Activated naive CD4-positive, alpha-beta T cell treated with anti-CD3 and anti-CD28 coated beads, Interleukin-2, amount 50 U/mL, for 16 hours (primary cell): Measurements from ENCODE around the gene LRFN2.

Experiments used
- DNase-seq: peaks from one replicate; pipeline ENCODE4 v3.0.0-alpha.2; 2020

LRFN2 gene

DNA sequence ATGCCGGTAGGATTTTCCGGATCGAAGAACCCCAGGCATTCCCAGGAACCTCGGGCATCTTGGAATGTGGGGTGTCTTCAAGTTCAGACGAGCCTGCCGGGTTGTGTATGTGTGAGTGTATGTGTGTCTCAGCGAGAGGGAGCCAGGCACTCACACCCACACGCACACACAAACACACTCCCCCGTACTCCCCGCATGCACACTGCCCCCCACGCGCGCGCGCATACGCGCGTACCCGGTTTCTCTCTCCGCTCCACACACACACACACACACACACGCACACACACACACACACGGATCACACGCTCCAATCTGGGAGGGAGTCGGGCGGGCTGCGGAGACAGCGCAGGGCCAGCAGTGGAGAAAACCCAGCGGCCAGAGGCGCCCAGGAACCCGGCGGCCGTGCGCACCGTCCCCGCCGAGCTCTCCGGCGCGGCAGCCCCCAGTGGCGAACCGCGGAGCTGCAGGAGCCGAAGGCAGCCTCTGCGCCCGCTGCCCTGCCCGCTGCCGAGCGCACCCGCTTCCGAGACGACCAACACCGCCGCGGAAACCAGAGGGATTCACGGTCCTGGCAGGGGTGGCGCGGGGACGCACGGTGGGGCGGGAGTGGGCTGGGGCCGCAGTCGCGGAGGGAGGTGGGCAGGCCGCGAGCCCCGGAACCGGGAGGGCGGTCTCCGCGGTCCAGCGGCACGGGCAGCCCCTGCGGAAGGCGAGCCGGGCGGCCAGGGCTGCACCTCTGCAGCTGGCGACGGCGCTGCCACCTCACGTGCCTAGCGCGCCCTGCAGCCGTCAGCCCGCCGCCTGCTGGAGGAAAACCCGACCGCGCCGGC is at the start of gene LRFN2:
Gene LRFN2 (minus strand): TSS at position 125 of the 830 bp plus-strand sequence.
- DNase-seq = peak; percentile 82

GRCh38 chr6:40634429-40634828 is 47.3 kb upstream of the LRFN2 start:
- no peak for DNase-seq

GRCh38 chr6:40631744-40632143 is 44.6 kb upstream of the LRFN2 start:
- DNase-seq = no peak

- no peak for DNase-seq
Measured at GRCh38 chr6:40630488-40630887, 43.3 kb upstream of the LRFN2 start.

DNA sequence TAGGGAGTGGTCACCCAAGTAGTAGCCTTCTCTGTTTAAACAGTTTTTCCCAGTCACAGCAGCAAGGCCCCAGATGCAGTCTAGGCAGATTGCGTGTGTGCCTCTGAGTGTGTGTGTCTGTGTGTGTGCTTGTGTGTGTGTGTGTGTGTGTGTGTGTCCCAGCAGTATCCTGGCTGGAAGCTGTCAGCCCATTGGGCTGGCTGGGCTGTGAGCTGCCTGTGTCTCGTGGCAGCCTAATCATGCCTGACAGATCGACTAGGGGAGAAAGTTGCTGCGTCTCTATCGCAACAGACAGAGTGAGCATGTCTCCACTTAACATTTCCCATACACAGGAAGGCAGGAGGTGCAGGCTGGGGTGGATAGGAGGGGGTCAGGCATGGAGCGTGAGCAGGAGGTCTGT is 42.9 kb upstream of the LRFN2 start:
- no peak for DNase-seq

DNA sequence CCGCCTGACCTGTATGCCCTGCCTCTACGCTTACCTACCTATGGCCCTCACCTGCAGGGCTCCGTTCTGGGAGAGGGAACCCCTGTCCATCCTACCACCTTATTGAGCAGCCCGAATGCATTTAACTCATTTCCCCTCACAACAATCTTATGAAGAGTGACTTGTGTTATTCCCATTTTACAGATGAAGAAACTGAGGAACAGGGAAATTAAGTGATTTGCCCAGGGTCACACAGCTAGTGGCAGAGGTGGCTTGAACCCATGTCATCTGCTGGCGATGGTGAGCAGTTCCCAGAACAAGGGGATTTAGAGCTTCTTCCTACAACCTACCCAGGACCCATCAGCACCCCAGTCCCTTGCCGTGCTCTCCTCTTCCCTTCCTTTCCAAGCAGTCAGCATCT is 42.3 kb upstream of the LRFN2 start:
- DNase-seq = no peak

GRCh38 chr6:40627316-40627715 is 40.2 kb upstream of the LRFN2 start:
- DNase-seq = no peak

DNA sequence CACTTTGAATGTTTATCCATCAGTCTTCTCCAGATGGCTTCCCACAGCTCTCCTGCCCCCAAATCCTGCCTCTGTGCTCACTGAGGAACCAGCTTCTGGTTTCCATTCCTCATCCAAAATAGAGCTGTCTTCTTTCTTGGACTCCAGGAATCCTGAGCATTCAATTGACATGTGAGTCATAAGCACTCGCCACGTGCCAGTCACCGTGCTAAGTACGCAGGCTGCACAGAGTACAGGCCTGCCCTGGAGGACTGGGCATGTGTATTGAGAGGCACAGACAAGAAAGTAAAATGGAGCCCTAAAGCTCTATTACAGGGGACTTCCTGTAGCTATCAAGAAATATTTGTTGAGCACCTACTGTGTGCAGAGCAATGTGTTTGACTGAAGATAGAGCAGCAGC is 39.7 kb upstream of the LRFN2 start:
- DNase-seq = no peak

GRCh38 chr6:40623932-40624331 is 36.8 kb upstream of the LRFN2 start:
- no peak for DNase-seq

DNA sequence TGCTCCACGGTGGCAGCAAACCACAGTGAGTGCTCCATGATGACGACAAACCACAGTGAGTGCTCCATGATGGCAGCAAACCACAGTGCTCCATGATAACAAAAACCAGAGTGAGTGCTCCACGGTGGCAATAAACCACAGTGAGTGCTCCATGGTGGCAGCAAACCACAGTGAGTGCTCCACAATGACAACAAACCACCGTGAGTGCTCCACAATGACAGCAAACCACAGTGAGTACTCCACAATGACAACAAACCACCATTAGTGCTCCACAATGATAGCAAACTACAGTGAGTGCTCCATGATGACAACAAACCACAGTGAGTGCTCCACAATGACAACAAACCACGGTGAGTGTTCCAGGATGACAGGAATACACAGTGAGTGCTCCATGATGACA is 36.0 kb upstream of the LRFN2 start:
- no peak for DNase-seq

- DNase-seq = no peak
Measured at GRCh38 chr6:40620574-40621240, 33.5 kb upstream of the LRFN2 start.

DNA sequence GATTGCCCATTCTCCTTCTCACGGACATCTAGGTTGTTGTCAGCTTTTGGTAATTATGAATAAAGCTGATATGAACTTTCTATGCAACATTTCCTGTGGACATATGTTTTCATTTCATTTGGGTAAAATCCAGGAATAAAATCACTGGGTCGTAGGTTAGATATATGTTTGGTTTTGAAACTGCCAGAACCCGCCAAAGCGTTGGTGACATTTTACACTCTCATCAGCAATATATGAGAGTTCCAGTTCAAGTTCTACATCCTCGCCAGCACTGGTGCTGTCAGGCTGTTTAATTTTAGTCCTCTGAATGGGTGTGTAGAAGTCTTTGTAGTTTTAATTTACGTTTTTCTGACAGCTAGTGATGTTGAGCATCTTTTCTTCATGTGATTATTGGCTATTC is 27.5 kb upstream of the LRFN2 start:
- no peak for DNase-seq

- DNase-seq = no peak
Measured at GRCh38 chr6:40611912-40612311, 24.7 kb upstream of the LRFN2 start.

- no peak for DNase-seq
Measured at GRCh38 chr6:40611434-40611833, 24.3 kb upstream of the LRFN2 start.

DNA sequence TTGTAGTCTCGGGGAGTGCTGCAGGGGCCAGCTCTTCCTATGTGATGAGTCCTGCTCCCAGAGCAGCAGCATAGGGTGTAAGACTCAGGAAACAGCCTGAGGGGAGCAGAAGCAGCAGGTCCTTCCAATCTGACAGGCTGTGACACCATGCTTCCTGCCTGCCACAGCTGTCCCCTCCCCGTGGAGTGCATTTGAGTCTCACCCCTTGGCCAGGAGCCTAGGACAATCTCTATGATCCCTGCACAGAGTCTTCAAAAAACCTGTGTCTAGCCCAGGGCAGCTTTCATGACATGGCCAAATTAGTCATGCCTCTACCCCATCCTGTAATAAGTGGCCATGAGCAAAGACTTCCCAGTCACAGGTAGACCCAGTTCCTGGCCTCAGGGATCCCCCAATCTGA is 23.1 kb upstream of the LRFN2 start:
- no peak for DNase-seq

GRCh38 chr6:40606981-40607380 is 19.8 kb upstream of the LRFN2 start:
- no peak for DNase-seq

- no peak for DNase-seq
Measured at GRCh38 chr6:40606526-40606925, 19.4 kb upstream of the LRFN2 start.

DNA sequence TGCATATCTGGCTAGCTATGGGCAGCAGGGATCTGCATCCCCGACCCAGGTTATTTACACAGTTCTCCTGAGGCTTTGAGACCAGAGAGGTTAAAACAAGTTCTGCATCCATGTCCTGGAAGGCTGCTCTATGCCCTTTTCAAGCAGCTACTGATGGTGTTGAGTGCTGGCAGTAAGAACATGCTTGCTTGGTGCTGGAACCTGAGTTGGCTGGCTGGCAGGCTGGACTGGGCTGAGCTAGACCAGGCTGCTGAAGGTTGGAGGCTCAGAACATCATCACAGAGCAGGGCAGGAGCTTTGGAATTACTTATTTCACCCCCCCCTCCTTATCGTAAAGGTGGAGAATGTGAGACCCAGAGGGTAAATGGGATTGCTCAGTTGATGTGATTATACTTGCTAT is 16.9 kb upstream of the LRFN2 start:
- DNase-seq = no peak

DNA sequence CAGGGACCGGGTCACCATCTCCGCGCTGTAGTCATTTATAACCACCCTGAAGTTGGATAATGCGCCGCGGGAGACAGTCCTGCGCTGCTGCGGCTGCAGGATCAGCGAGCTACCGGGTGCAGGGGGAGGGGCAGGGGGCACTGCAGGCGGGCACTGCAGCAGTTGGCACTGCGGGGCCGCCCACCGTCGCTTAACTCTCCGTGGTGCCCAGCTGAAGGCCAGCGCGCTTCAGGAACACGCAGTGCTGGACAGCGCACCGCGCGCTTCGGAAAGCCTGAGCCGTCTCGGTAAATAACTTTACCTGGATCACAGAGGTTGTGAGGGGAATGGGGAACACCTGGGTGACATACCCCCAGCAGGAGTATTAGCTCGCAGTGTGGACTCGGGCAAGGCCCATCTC is 12.4 kb upstream of the LRFN2 start:
- no peak for DNase-seq

GRCh38 chr6:40598516-40598915 is 11.4 kb upstream of the LRFN2 start:
- no peak for DNase-seq

GRCh38 chr6:40597301-40597700 is 10.1 kb upstream of the LRFN2 start:
- DNase-seq = no peak

GRCh38 chr6:40588480-40588879 is 1.3 kb upstream of the LRFN2 start:
- no peak for DNase-seq

- DNase-seq = no peak
Measured at GRCh38 chr6:40588070-40588384, 863 bp upstream of the LRFN2 start.

GRCh38 chr6:40586369-40587201 is 579 bp downstream of the LRFN2 start:
- DNase-seq = peak; percentile 28
